Thyroid gland (tissue), 4 donors: ENCODE data around the gene POM121L2.

ENCODE experiments used
- CTCF ChIP-seq, 6 experiments: fragments of 200-600 bp in 3 of 6; fragments of 450-650 bp in 3 of 6; sonication (generic) in 3 of 6; IDR thresholded peaks; one replicate each; pipeline ENCODE4 v1.5.1; 2016 to 2019; ENCODE audit warnings: antibody characterized with exemption in 6 of 6, mild to moderate bottlenecking in 2 of 6, inconsistent platforms in 1 of 6, moderate library complexity in 1 of 6
- POLR2A ChIP-seq, 2 donors: fragments of 450-650 bp; IDR thresholded peaks; one replicate each; pipeline ENCODE4 v1.6.1; 2017; ENCODE audit warnings: antibody characterized with exemption in 2 of 2, mild to moderate bottlenecking in 2 of 2, moderate library complexity in 1 of 2

- TF ChIP-seq POLR2A (IDR thresholded peaks at IDR 0.05) (no peak), CTCF (IDR thresholded peaks at IDR 0.05) (no peak)
Measured at GRCh38 chr6:27275025-27275956, 36.8 kb downstream of the POM121L2 start.
